ENCODE measurements around the gene DNAJA1.

Gene DNAJA1

GRCh38 chr9:33024966-33025571 lies at the start of gene DNAJA1:
Gene DNAJA1 (plus strand): TSS chr9:33025273. CDS start chr9:33026485, 1,212 bp downstream.
- Histone ChIP-seq H3K4me3 (ENCODE audit: low read length, poor library complexity, severe bottlenecking) (peak within 1 kb of the TSS; percentile 94), H4K20me1 (ENCODE audit: insufficient read depth, low read length, poor library complexity, severe bottlenecking) (peaks cover 48% of the 10 kb centered on the region), H3K9ac (ENCODE audit: low read depth, low read length, poor library complexity, severe bottlenecking) (peak within 1 kb of the TSS; percentile 99), H3F3A (ENCODE audit: low read depth) (no peaks in the 10 kb centered on the region), H2AFZ (ENCODE audit: low read length) (peak within 1 kb of the TSS; percentile 83), H3K4me1 (ENCODE audit: insufficient read depth, low read length, poor library complexity, severe bottlenecking) (peaks cover 54% of the 10 kb centered on the region), H3K36me3 (ENCODE audit: insufficient read depth, low read length) (peaks cover 28% of the 10 kb centered on the region), H3K4me2 (ENCODE audit: low read depth, low read length, poor library complexity, severe bottlenecking) (peak within 1 kb of the TSS; percentile 89), H3K9me2 (replicated peaks; ENCODE audit: low read depth, low read length) (no peaks in the 10 kb centered on the region), H3K27me3 (ENCODE audit: insufficient read depth, low read length, poor library complexity, severe bottlenecking) (peaks cover 4% of the 10 kb centered on the region), H3K79me2 (ENCODE audit: insufficient read depth, low read length) (peaks cover 73% of the 10 kb centered on the region), H3K9me3 (ENCODE audit: insufficient read depth, low read depth, low read length) (no peaks in the 10 kb centered on the region)
- TF ChIP-seq EZH2phosphoT487 (IDR thresholded peaks at IDR 0.05; ENCODE audit: borderline replicate concordance), result no peak
- no peak for TF ChIP-seq CTCF (conservative IDR thresholded peaks at IDR 0.05; ENCODE audit: low read length)

GRCh38 chr9:32978051-32978450 lies 47.0 kb upstream of the DNAJA1 start:
- no peaks in the 10 kb centered on the region for H3K9me3 ChIP-seq (ENCODE audit: insufficient read depth, low read depth, low read length)
- no peak overlapping the region for H3K9ac ChIP-seq (ENCODE audit: low read depth, low read length, poor library complexity, severe bottlenecking)
- no peak for TF ChIP-seq CTCF (conservative IDR thresholded peaks at IDR 0.05; ENCODE audit: low read length)
- no peak for TF ChIP-seq EZH2phosphoT487 (IDR thresholded peaks at IDR 0.05; ENCODE audit: borderline replicate concordance)
- H3K4me3 ChIP-seq (ENCODE audit: low read length, poor library complexity, severe bottlenecking), result no peak overlapping the region
- H4K20me1 ChIP-seq (ENCODE audit: insufficient read depth, low read length, poor library complexity, severe bottlenecking), result no peaks in the 10 kb centered on the region
- H3K9me2 ChIP-seq (replicated peaks; ENCODE audit: low read depth, low read length), result no peaks in the 10 kb centered on the region
- H2AFZ ChIP-seq (ENCODE audit: low read length), result no peak overlapping the region
- no peaks in the 10 kb centered on the region for H3F3A ChIP-seq (ENCODE audit: low read depth)
- H3K36me3 ChIP-seq (ENCODE audit: insufficient read depth, low read length), result peaks cover 35% of the 10 kb centered on the region; the same call in 1 of the 2 replicates
- no peaks in the 10 kb centered on the region for H3K4me1 ChIP-seq (ENCODE audit: insufficient read depth, low read length, poor library complexity, severe bottlenecking)
- H3K4me2 ChIP-seq (ENCODE audit: low read depth, low read length, poor library complexity, severe bottlenecking), result no peak overlapping the region
- no peaks in the 10 kb centered on the region for H3K79me2 ChIP-seq (ENCODE audit: insufficient read depth, low read length)
- no peaks in the 10 kb centered on the region for H3K27me3 ChIP-seq (ENCODE audit: insufficient read depth, low read length, poor library complexity, severe bottlenecking)

- Histone ChIP-seq H3K79me2 (ENCODE audit: insufficient read depth, low read length) (peaks cover 7% of the 10 kb centered on the region; the same call in 1 of the 2 replicates), H3K4me1 (ENCODE audit: insufficient read depth, low read length, poor library complexity, severe bottlenecking) (no peaks in the 10 kb centered on the region)
Measured at GRCh38 chr9:32986971-32987370, 38.1 kb upstream of the DNAJA1 start.

More at GRCh38 chr9:32986971-32987370, 38.1 kb upstream of the DNAJA1 start:
- Histone ChIP-seq H3K9ac (ENCODE audit: low read depth, low read length, poor library complexity, severe bottlenecking) (no peak overlapping the region), H4K20me1 (ENCODE audit: insufficient read depth, low read length, poor library complexity, severe bottlenecking) (no peaks in the 10 kb centered on the region), H3F3A (ENCODE audit: low read depth) (no peaks in the 10 kb centered on the region), H3K9me2 (replicated peaks; ENCODE audit: low read depth, low read length) (no peaks in the 10 kb centered on the region), H3K27me3 (ENCODE audit: insufficient read depth, low read length, poor library complexity, severe bottlenecking) (no peaks in the 10 kb centered on the region), H2AFZ (ENCODE audit: low read length) (no peak overlapping the region), H3K4me2 (ENCODE audit: low read depth, low read length, poor library complexity, severe bottlenecking) (no peak overlapping the region), H3K4me3 (ENCODE audit: low read length, poor library complexity, severe bottlenecking) (no peak overlapping the region), H3K9me3 (ENCODE audit: insufficient read depth, low read depth, low read length) (no peaks in the 10 kb centered on the region), H3K36me3 (ENCODE audit: insufficient read depth, low read length) (peaks cover 55% of the 10 kb centered on the region; the same call in 1 of the 2 replicates)
- no peak for TF ChIP-seq CTCF (conservative IDR thresholded peaks at IDR 0.05; ENCODE audit: low read length)
- no peak for TF ChIP-seq EZH2phosphoT487 (IDR thresholded peaks at IDR 0.05; ENCODE audit: borderline replicate concordance)

Measured in Loucy (cell line).